GM12874 (cell line): ENCODE data around the gene RNF212.

ENCODE experiments used
- TF ChIP-seq, protein P1 (sequence below): IDR thresholded peaks from 2 replicates; pipeline ENCODE4 v1.5.1; 2011; ENCODE audit warnings: low read depth, mild to moderate bottlenecking, control low read depth, low read length, moderate library complexity; ENCODE audit not compliant: insufficient read depth

Gene RNF212

GRCh38 chr4:1152290-1152689 is 38.9 kb upstream of the RNF212 start:
- TF ChIP-seq, protein P1, sequence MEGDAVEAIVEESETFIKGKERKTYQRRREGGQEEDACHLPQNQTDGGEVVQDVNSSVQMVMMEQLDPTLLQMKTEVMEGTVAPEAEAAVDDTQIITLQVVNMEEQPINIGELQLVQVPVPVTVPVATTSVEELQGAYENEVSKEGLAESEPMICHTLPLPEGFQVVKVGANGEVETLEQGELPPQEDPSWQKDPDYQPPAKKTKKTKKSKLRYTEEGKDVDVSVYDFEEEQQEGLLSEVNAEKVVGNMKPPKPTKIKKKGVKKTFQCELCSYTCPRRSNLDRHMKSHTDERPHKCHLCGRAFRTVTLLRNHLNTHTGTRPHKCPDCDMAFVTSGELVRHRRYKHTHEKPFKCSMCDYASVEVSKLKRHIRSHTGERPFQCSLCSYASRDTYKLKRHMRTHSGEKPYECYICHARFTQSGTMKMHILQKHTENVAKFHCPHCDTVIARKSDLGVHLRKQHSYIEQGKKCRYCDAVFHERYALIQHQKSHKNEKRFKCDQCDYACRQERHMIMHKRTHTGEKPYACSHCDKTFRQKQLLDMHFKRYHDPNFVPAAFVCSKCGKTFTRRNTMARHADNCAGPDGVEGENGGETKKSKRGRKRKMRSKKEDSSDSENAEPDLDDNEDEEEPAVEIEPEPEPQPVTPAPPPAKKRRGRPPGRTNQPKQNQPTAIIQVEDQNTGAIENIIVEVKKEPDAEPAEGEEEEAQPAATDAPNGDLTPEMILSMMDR, result no peak

GRCh38 chr4:1151541-1151940 is 38.2 kb upstream of the RNF212 start:
- TF ChIP-seq, protein P1, result no peak

- TF ChIP-seq, protein P1, result no peak
These were observed 37.5 kb upstream of the RNF212 start for GRCh38 chr4:1150875-1151274.

DNA sequence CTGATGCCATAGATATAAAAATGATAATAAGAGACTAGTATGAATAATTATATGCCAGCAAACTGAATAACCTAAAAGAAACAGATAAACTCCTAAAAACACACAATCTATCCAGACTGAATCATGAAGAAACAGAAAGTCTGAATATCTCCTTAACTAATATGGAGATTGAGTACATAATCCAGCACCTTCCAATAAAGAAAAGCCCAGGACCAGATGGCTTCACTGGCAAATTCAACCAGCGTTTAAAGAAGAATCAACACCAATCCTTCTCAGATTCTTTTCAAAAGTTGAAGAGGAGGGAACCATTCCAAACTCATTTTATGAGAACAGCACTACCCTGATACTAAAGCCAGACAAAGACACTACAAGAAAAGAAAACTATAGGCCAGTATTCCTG is 26.5 kb upstream of the RNF212 start:
- TF ChIP-seq, protein P1, result no peak

DNA sequence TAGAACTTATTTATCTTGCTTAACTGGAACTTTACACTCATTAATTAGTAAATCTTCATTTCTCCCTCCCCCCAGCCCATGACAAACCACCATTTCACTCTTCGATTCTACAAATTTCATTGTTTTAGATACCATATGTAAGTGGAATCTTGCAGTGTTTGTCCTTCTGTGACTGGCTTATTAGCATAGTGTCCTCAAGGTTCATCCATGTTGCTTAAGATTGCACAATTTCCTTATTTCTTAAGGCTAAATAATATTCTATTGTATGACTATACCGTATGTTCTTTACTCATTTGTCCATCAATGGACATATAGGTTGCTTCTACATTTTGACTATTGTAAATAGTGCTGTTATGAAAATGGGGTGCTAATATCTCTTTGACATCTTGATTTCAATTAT is 24.5 kb upstream of the RNF212 start:
- TF ChIP-seq, protein P1, result no peak

DNA sequence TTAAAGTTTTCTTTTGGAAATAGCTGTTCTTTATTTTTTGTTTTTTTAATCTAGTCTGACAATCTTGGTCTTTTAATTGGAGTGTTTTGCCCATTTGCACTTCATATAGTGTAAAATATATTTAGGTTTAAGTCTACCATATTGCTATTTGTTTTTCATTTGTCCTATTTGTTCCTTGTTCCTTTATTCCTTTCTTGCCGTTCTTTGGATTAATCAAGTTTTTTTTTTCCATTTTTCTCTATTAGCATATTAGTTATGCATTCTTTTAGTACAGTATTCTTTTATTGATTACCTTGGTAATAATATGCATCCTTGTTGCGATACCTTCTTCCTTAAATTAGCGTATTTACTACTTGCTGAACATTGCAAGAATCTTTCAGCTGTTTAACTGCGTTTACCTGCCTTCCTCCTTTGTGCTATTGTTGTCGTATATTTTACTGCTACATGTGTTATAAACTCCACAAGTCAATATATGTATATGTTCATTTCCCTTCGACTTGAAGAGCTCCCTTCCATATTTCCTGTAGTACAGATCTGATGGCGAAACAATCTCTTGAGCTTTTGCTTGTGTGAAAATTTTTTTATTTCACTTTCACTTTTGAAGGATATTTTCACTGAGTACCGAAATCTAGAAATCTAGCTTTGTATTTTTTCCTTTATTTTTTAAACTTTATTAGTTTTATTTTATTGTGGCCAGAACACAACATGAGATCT is 23.9 kb upstream of the RNF212 start:
- TF ChIP-seq, protein P1, result no peak

DNA sequence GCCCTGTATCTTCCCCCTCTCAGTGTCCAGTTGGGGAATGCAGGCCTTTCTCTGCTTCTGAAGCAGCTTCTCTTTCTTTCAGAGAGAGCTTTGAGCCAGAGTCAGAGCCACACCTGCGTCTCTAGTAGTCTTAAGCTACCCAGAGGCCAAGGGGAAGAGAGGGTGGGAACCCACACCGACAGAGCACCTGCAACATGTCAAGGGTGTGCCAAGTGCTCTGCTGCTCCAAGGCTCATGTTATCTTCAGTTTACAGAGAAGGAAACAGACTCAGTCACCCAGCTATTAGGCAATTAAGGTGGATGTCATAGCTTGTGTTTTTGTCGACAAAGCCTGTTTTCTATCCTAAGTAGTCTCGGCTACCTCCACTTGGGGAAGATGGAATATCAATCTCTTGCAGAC is 22.7 kb upstream of the RNF212 start:
- TF ChIP-seq, protein P1, result no peak
